ENCODE results near the gene CACHD1.
"Not testable (repeated sequence)": the region's sequence is repeated elsewhere in the genome, so short reads cannot be mapped to it uniquely, and the experiment has no call there.

CACHD1 gene

GRCh38 chr1:64711266-64711665 is 241.3 kb downstream of the CACHD1 start:
- DNase-seq, result no peak

GRCh38 chr1:64712049-64712448 is 242.1 kb downstream of the CACHD1 start:
- no peak for DNase-seq

GRCh38 chr1:64715186-64715585 is 245.3 kb downstream of the CACHD1 start:
- no peak for DNase-seq

- DNase-seq, result no peak
Measured at GRCh38 chr1:64721135-64721534, 251.2 kb downstream of the CACHD1 start.

GRCh38 chr1:64721576-64722145 is 251.7 kb downstream of the CACHD1 start:
- DNase-seq, result no peak

GRCh38 chr1:64727861-64728260 is 257.9 kb downstream of the CACHD1 start:
- DNase-seq, result no peak

GRCh38 chr1:64733581-64734286 is 263.8 kb downstream of the CACHD1 start:
- DNase-seq, result no peak

- no peak for DNase-seq
Measured at GRCh38 chr1:64734287-64734652, 264.3 kb downstream of the CACHD1 start.

- DNase-seq, result not testable (repeated sequence)
Measured at GRCh38 chr1:64740687-64741086, 270.8 kb downstream of the CACHD1 start.

All from SW 1271 (cell line).